ENCODE measurements around the gene CADPS2.

Gene CADPS2

DNA sequence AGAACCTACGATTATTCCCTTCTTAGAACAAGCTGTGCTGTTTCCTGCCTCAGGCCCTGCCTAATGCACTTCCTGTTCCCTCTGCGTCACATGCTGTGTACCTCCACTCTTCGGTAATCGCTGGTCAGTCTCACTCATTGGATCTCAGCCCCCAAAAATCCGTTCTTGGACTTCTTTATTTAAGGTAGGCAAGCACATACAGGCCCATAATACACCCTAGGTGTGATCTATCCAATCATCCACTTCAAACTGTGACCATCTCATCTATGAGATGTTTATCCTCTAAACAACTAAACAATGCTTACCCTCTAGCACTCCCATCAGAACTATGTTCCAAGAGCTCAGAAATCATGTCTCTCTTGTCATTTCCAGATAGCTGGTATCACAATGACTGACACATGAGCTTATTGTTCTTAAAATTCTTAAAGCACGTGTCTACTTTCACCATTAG lies 83.9 kb downstream of the CADPS2 start:
- Histone ChIP-seq H3K27ac (replicated peaks) (no peak overlapping the region), H3K27me3 (ENCODE audit: insufficient read depth, poor library complexity, severe bottlenecking) (no peaks in the 10 kb centered on the region), H3K4me3 (replicated peaks; ENCODE audit: insufficient read depth, low read length) (no peak overlapping the region)
- TF ChIP-seq, protein P1, sequence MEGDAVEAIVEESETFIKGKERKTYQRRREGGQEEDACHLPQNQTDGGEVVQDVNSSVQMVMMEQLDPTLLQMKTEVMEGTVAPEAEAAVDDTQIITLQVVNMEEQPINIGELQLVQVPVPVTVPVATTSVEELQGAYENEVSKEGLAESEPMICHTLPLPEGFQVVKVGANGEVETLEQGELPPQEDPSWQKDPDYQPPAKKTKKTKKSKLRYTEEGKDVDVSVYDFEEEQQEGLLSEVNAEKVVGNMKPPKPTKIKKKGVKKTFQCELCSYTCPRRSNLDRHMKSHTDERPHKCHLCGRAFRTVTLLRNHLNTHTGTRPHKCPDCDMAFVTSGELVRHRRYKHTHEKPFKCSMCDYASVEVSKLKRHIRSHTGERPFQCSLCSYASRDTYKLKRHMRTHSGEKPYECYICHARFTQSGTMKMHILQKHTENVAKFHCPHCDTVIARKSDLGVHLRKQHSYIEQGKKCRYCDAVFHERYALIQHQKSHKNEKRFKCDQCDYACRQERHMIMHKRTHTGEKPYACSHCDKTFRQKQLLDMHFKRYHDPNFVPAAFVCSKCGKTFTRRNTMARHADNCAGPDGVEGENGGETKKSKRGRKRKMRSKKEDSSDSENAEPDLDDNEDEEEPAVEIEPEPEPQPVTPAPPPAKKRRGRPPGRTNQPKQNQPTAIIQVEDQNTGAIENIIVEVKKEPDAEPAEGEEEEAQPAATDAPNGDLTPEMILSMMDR (IDR thresholded peaks at IDR 0.05; ENCODE audit: insufficient read depth, low read length), result no peak
- TF ChIP-seq SPI1 (IDR thresholded peaks at IDR 0.05; ENCODE audit: borderline replicate concordance, low read depth), result no peak
- TF ChIP-seq POLR2AphosphoS5 (IDR thresholded peaks at IDR 0.05; ENCODE audit: low read depth), result no peak
- TF ChIP-seq, protein P2, sequence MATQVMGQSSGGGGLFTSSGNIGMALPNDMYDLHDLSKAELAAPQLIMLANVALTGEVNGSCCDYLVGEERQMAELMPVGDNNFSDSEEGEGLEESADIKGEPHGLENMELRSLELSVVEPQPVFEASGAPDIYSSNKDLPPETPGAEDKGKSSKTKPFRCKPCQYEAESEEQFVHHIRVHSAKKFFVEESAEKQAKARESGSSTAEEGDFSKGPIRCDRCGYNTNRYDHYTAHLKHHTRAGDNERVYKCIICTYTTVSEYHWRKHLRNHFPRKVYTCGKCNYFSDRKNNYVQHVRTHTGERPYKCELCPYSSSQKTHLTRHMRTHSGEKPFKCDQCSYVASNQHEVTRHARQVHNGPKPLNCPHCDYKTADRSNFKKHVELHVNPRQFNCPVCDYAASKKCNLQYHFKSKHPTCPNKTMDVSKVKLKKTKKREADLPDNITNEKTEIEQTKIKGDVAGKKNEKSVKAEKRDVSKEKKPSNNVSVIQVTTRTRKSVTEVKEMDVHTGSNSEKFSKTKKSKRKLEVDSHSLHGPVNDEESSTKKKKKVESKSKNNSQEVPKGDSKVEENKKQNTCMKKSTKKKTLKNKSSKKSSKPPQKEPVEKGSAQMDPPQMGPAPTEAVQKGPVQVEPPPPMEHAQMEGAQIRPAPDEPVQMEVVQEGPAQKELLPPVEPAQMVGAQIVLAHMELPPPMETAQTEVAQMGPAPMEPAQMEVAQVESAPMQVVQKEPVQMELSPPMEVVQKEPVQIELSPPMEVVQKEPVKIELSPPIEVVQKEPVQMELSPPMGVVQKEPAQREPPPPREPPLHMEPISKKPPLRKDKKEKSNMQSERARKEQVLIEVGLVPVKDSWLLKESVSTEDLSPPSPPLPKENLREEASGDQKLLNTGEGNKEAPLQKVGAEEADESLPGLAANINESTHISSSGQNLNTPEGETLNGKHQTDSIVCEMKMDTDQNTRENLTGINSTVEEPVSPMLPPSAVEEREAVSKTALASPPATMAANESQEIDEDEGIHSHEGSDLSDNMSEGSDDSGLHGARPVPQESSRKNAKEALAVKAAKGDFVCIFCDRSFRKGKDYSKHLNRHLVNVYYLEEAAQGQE (IDR thresholded peaks at IDR 0.05; ENCODE audit: insufficient replicate concordance, low read depth), result no peak
- no peak for TF ChIP-seq GABPA (IDR thresholded peaks at IDR 0.05; ENCODE audit: low read depth)
- DNase-seq (ENCODE audit: low read depth in 1 of 2, low spot score in 1 of 2), result no peak

DNA sequence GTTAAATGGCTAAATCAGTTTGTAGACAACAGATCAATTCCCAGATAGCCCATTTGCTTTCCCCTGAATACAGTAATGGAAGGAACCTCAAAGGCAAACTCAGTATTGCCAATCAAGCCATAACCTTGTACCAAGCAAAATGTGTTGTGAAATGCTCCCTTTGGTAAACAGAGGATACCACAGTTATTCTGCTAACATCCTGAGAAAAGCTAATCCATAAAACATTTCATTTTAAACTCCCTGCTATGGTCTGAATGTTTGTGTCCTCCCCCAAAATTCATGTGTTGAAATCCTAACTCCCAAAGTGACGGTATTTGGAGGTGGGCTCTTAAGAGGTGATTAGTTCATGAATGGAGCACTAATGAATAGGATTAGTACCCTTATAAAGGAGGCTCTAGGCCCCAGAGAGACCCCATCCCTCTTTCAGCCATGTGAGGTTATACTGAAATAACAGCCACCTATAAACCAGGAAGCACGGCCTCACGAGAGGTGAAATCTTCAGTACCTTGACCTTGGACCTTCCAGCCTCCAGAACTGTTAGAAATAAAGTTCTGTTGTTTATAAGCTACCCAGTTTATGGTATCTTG lies 94.2 kb downstream of the CADPS2 start:
- H3K4me3 ChIP-seq (replicated peaks; ENCODE audit: insufficient read depth, low read length), result no peak overlapping the region
- no peak overlapping the region for H3K27ac ChIP-seq (replicated peaks)
- H3K27me3 ChIP-seq (ENCODE audit: insufficient read depth, poor library complexity, severe bottlenecking), result no peaks in the 10 kb centered on the region
- TF ChIP-seq, protein P1 (IDR thresholded peaks at IDR 0.05; ENCODE audit: insufficient read depth, low read length), result no peak
- no peak for TF ChIP-seq GABPA (IDR thresholded peaks at IDR 0.05; ENCODE audit: low read depth)
- TF ChIP-seq SPI1 (IDR thresholded peaks at IDR 0.05; ENCODE audit: borderline replicate concordance, low read depth), result no peak
- TF ChIP-seq, protein P2 (IDR thresholded peaks at IDR 0.05; ENCODE audit: insufficient replicate concordance, low read depth), result no peak
- no peak for TF ChIP-seq POLR2AphosphoS5 (IDR thresholded peaks at IDR 0.05; ENCODE audit: low read depth)
- DNase-seq (ENCODE audit: low read depth in 1 of 2, low spot score in 1 of 2), result no peak

DNA sequence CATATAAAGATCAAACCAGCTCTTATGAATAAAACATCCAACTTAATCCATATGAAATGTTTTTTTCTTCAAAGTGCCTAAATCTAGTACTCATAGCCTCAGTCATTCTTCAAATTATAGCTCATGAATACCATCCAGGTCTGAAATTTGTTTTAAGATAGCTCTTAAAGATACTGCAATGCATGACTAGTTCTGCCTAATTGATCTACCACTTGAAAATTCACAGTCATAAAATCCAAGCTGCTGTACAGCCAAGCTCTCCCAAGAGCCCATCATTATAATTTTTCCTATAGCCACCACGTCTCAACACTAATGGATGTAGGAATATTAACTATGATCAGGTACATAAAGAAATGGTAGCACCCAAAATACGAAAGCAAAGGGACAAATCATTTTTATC lies 95.7 kb downstream of the CADPS2 start:
- no peak for DNase-seq (ENCODE audit: low read depth in 1 of 2, low spot score in 1 of 2)
- no peak for TF ChIP-seq GABPA (IDR thresholded peaks at IDR 0.05; ENCODE audit: low read depth)
- TF ChIP-seq SPI1 (IDR thresholded peaks at IDR 0.05; ENCODE audit: borderline replicate concordance, low read depth), result no peak
- no peak for TF ChIP-seq POLR2AphosphoS5 (IDR thresholded peaks at IDR 0.05; ENCODE audit: low read depth)
- TF ChIP-seq, protein P2 (IDR thresholded peaks at IDR 0.05; ENCODE audit: insufficient replicate concordance, low read depth), result no peak
- TF ChIP-seq, protein P1 (IDR thresholded peaks at IDR 0.05; ENCODE audit: insufficient read depth, low read length), result no peak
- H3K27me3 ChIP-seq (ENCODE audit: insufficient read depth, poor library complexity, severe bottlenecking), result no peaks in the 10 kb centered on the region
- H3K4me3 ChIP-seq (replicated peaks; ENCODE audit: insufficient read depth, low read length), result no peak overlapping the region
- H3K27ac ChIP-seq (replicated peaks), result no peak overlapping the region

All from HL-60 (cell line).